Left lobe of liver (tissue), 2 donors: Measurements from ENCODE around the gene CXCL16. TPM values are rescaled to one million over a fixed set of nuclear protein-coding genes. Genes with fewer than 3 reads are reported as not detected.

ENCODE experiments used
- ATAC-seq: fragments of 200-7000 bp; cut with Tn5 transposase; one replicate; pipeline ENCODE4 v1.9.1; 2020; ENCODE audit warnings: mild to moderate bottlenecking, moderate library complexity
- DNase-seq: peaks from one replicate; pipeline ENCODE4 v3.0.0-alpha.2; 2020; ENCODE audit warnings: low spot score
- total RNA-seq: library from RNA; stranded (reverse); gene quantifications from one replicate; pipeline ENCODE4 v1.2.1, GENCODE V29; 2021
- donor health status: DM: no; HTN: no; CAD: no; lungs with moderate emphysema.
- donor health status: DM: no; HTN: yes; CAD: no.

CXCL16 gene, protein sequence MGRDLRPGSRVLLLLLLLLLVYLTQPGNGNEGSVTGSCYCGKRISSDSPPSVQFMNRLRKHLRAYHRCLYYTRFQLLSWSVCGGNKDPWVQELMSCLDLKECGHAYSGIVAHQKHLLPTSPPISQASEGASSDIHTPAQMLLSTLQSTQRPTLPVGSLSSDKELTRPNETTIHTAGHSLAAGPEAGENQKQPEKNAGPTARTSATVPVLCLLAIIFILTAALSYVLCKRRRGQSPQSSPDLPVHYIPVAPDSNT
- total RNA-seq: 14.5 TPM

DNA sequence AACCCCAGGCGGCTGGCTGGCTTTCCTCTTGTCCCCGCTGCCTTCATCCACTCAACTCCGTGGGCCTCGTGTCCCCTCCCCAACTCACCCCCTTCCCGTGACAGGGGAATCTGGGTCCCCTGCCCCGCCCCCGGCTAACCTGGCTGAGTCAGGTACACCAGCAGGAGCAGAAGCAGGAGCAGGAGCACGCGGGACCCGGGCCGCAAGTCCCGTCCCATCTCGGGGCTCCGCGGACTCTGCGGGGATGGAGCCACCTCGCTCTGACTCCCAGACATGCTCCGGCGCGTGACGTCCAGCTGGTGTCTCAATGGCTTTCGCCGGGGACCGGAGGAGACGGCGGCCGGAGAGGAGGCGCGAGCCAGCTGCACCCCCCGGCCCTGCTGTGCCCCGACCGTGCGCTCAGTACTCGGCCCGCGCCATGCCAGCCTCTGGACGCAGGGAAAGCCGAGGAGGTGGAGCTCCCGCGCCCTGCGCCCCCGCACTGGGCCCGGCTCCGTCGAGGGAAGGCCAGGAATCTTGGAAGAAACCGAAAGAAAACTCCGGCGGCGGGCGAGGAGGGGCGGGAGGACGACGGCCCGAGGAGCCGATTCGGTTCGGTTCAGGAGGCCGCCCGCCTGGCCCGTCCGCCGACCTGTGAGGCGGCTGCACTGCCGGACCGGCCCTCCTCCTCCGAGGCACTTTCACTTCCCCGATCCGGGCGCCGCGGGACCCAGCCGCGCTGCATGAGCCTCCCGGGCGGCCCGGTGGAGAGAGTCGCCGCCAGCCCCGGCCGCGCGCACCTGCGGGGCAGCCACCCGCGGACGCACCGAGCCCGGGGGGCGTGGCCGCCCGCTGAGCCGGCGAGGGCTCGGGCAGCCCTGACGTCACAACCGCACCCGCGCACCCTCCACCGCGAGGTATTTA lies at the start of gene CXCL16, which contains the start of gene ZMYND15:
Gene CXCL16 (minus strand): TSS at position 807 of the 903 bp plus-strand sequence. CDS start 589 bp downstream, at position 218.
Gene ZMYND15 (plus strand): TSS at position 712 of the 903 bp plus-strand sequence. CDS start 716 bp downstream, outside the sequence.
- peak; percentile 72 for DNase-seq
- peak; percentile 81 for ATAC-seq

DNA sequence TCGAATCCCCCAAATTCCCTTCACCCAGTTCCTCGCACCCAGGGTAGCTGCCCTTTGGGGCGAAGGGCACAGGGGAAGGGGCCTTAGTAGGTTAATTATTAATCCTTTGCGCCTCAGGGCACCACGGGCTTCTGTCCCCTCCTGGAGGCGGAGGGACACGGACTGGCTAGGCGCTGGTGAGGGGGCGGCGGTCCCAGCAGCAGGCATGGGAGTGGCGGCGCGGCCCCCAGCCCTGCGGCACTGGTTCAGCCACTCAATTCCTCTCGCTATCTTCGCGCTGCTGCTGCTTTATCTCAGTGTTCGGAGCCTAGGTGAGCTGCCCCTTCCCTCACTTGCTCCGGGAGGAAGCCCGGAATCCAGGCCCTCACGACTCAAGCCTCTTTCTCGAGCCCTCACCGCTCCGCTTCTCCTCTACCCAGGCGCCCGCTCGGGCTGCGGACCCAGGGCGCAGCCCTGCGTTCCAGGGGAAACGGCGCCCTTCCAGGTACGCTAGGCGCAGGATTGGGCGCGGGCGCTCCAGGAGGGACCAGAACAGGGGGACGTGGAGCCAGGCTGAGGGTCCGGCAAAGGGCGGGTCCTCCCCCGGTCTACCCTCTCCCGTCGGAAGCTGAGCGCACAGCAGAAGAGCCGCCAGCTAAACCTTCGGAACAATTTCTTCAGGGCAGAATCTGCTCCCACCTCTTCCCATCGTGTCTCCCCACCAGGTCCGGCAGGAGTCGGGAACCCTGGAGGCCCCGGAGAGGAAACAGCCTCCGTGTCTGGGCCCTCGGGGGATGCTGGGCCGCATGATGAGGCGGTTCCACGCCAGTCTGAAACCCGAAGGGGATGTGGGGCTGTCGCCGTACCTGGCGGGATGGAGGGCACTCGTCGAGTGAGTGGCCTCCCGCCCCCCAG lies 49.3 kb upstream of the CXCL16 start, which contains the start of gene GLTPD2:
Gene GLTPD2 (plus strand): TSS at position 158 of the 894 bp plus-strand sequence. CDS start 48 bp downstream, at position 206.
- DNase-seq: peak; percentile 79
- peak; percentile 55 for ATAC-seq

DNA sequence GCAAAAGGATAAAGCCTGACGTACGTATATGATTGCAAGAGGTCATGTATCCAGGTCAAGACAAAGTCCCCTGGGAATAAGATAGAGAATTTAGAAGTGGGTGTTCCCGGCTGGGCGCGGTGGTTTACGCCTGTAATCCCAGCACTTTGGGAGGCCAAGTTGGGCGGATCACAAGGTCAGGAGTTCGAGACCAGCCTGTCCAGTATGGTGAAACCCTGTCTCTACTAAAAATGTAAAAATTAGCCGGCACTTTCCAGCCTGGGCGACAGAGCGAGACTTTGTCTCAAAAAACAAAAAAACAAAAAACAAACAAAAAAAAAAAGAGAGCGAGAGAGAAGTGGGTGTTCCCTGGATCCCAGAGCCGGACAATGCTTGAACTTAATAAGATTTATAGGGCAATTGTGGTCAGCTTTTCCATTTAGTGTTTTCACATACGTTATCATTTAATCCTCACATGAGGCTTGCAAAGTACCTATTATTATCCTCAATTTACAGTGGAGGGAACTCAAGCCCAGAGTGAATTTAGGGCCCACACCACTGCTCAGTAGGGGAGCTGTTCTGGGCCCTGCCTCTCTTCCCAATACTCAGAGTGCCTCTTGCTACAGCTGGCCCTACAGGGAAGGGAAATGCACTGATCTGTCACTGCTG lies 48.6 kb upstream of the CXCL16 start:
- ATAC-seq (no peak), DNase-seq (no peak)

GRCh38 chr17:4786516-4786915 lies 46.8 kb upstream of the CXCL16 start:
- DNase-seq: no peak
- ATAC-seq: no peak

- DNase-seq (no peak), ATAC-seq (no peak)
These were observed 46.4 kb upstream of the CXCL16 start, which contains the start of gene VMO1 for GRCh38 chr17:4786106-4786511. TSS of gene VMO1 (minus strand) at chr17:4786364. CDS start at chr17:4786352, 12 bp downstream.

DNA sequence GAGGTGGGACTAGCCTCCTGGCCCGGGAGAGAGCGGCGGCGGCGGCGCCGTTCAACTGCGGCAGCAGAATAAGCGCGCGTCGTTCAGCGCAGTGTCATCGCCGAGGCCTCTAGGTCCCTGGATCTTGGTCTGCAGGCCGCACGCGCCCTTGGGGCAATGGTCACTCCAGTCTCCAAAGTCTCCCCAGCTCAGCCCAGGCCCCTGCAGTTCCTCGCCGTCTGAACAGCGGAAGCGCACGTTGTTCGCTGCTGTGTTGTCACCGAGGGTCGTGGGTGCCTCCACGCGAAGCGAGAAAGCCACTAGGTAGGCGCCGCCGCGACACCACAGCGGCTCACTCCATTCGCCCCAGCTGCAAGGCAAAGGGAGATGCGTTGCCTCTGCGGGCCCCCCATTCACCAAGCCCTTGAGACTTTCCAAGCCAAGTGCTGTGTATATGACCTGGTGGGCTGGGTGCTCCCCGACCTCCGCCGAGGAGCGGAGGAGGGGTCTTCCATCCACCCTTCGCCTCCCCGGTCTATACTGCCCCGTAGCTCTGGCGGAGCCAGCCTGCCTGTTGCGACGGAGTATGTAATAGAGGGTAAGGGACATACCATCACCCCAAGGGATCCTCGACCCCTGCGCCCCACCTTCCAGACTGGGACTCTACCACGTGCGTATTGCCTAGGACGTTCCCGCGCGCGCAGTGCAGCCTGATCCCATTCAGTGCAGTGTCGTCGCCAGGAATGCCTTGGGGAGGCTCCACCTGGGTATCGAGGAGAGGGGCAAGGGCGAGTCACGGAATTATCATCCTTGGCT lies 45.8 kb upstream of the CXCL16 start:
- no peak for DNase-seq
- ATAC-seq: no peak

GRCh38 chr17:4782652-4783051 lies 42.9 kb upstream of the CXCL16 start:
- DNase-seq (no peak), ATAC-seq (no peak)

DNA sequence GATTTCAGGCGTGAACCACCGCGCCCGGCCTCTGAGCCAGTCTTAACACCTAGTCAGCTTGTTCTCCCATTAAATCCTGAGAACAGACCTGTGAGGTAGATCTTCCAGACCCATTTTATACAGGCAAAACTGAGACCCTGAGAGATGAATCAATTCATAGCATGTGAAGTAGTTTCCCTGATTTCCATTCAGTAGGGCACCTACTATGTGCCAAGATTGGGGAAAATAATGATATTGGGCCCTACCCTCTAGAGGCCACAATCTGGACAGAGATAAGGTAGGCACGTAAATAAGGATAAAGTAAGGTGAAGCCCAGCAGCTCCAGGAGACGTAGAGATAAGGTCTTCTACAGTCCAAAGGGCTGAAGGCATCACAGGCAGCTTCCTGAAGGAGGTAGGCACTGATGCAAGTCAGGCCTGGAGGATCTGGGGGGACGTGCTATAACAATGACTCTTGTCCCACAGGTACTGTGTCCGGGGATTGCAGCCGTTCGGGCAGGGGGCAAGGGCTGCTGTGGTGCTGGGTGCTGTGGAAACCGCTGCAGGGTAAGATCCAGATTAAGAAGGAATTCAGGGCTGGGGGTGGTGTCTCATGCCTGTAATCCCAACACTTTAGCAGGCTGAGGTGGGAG lies 40.7 kb upstream of the CXCL16 start:
- DNase-seq (no peak), ATAC-seq (no peak)

DNA sequence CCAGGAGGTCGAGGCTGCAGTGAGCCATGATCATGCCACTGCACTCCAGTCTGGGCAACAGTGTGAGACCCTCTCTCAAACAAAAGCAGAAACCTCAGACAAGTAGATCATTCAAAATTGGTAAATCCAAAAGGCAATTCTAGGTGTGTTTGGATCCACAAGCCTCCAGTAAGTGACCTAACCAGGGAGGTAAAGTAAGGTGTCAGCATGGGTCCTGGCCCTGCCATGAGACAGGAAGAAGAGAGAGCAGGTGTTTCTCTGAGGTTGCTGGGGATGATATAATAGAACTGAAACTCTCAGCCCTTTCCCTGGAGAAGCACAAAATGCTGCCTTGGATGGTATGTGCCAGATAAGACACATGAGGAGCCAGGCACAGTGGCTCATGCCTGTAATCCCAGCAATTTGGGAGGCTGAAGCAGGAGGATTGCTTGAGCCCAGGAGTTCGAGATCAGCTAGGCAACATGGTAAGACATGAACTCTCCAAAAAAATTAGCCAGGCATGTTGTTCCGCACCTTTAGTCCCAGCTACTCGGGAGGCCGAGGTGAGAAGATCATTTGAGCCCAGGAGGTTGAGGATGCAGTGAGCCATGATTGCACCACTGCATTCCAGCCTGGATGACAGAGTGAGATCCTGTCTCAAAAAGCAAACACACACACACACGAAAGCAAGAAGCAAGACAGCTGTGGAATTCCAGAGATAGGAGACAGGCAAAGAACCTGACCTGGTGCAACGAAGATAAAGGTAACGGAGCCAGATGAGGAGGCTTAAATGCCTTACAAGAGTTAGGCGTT lies 38.4 kb upstream of the CXCL16 start:
- ATAC-seq (no peak), DNase-seq (no peak)

GRCh38 chr17:4772235-4772613 lies 32.5 kb upstream of the CXCL16 start:
- DNase-seq (no peak), ATAC-seq (peak; percentile 51)

DNA sequence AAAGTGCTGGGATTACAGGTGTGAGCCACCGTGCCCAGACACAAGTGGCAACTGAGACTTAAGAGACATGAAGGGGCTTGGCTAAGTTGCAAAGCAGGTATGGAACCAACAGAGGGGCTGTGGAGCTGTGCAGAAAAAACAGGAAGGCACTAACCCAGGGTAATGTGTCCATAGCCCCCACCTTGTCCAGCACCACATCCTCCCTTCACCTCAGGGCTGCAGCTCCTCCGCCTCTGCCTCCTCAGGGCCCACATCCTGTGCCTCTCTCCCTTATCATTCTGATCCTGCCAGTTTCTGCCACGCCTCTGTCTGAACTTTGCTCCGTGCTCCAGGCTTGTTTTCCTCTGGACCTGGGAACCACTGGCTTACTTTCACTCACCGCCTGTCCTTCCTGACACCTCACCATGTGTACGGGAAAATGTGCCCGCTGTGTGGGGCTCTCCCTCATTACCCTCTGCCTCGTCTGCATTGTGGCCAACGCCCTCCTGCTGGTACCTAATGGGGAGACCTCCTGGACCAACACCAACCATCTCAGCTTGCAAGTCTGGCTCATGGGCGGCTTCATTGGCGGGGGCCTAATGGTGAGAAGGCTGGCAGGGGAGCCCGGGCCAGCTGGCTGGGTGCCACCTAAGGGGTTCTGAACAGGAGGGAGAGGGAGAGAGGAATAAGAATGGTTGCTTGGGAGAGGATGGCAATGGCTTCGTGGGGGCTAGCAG lies 31.9 kb upstream of the CXCL16 start, which contains the start of gene TM4SF5:
Gene TM4SF5 (plus strand): TSS at position 368 of the 716 bp plus-strand sequence. CDS start 37 bp downstream, at position 405.
- peak; percentile 97 for ATAC-seq
- peak; percentile 87 for DNase-seq

DNA sequence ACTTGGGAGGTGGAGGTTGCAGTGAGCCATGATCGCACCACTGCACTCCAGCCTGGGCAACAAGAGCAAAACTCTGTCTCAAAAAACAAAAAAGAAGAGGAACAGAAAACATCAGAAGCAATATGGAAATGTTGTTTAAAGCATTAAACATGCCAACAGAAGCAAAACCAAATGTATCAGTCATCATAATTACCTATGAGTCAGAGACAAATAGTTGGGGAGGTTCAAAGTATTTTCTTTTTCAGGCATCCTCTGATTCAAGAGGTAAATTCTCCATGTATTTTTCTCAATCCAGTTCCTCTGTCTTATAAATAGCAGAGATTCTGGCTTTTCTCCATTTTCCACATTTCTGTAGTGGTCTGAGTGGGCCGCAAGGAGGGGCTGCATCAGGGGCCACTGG lies 29.9 kb upstream of the CXCL16 start:
- no peak for DNase-seq
- ATAC-seq: no peak

- DNase-seq (no peak), ATAC-seq (no peak)
These were observed 28.6 kb upstream of the CXCL16 start for GRCh38 chr17:4768298-4768697.

DNA sequence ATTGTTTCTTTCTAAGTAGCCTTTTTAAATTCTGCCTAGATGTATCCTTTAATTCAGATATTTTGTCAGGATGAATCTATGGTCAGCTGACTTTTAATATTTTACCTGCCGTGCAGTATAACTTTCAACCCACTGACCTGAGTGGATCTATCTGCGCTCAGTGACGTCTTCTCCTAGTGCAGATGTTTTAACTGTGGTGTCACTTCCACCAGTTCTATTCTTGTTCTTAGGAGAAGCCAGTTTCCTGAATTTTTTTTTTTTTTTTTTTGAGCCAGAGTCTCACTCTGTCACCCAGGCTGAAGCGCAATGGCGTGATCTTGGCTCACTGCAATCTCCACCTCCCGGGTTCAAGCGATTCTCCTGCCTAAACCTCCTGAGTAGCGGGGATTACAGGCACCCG lies 27.0 kb upstream of the CXCL16 start:
- DNase-seq: no peak

GRCh38 chr17:4766201-4766600 lies 26.5 kb upstream of the CXCL16 start:
- no peak for DNase-seq
- no peak for ATAC-seq

More for the DNA sequence above, 27.0 kb upstream of the CXCL16 start:
- ATAC-seq: no peak

DNA sequence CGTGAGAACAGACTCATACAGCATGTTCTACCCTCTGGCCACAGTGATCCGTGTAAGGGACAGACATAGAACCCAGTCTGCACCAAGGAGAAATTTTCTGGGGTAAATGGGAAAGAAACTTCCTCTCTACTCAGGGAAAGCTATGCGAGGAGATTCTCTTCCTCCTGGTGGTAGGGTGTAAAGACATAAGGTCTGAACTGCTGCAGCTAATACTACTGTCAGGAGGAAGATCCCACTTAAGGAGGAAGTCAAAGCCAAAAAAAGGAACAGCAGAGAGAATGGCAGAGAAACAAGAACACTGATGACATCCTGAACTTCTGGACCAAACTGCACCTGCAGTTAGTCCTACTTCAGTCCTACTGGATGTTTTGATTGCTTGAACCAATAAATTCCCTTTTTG lies 24.9 kb upstream of the CXCL16 start:
- ATAC-seq: peak; percentile 37

GRCh38 chr17:4759776-4760236 lies 20.1 kb upstream of the CXCL16 start:
- no peak for DNase-seq
- peak; percentile 89 for ATAC-seq

More for the DNA sequence above, 24.9 kb upstream of the CXCL16 start:
- no peak for DNase-seq
